T-helper 1 cell treated with Interleukin-12 subunit alpha and Interleukin-12 subunit beta and Interleukin-4 antibody, amounts not matched to agents 30 μg/mL and 1 μg/mL, for 36 hours (primary cell): Measurements from ENCODE around the gene ALDH3B2.

Experiments
- H3K27ac Mint-ChIP-seq: one replicate; pipeline ENCODE4 v1.8.0; 2021; ENCODE audit warnings: mild to moderate bottlenecking, mixed read lengths
- H3K27me3 Mint-ChIP-seq: one replicate; pipeline ENCODE4 v1.8.0; 2021; ENCODE audit warnings: low read depth, mixed read lengths
- H3K36me3 Mint-ChIP-seq: one replicate; pipeline ENCODE4 v1.8.0; 2021; ENCODE audit warnings: low read depth, mixed read lengths
- H3K4me1 Mint-ChIP-seq: one replicate; pipeline ENCODE4 v1.8.0; 2021; ENCODE audit warnings: low read depth, mixed read lengths
- H3K4me3 Mint-ChIP-seq: one replicate; pipeline ENCODE4 v1.8.0; 2021; ENCODE audit warnings: mild to moderate bottlenecking, moderate library complexity, mixed read lengths
- H3K9me3 Mint-ChIP-seq: one replicate; pipeline ENCODE4 v1.8.0; 2021; ENCODE audit warnings: mixed read lengths

ALDH3B2 gene

GRCh38 chr11:67613960-67614715 lies 60.3 kb downstream of the ALDH3B2 start:
- Mint-ChIP-seq H3K4me1 (peaks cover 26% of the 10 kb centered on the region), H3K9me3 (no peaks in the 10 kb centered on the region), H3K4me3 (peak overlapping the region; percentile 76), H3K36me3 (peaks cover 20% of the 10 kb centered on the region), H3K27me3 (peaks cover 16% of the 10 kb centered on the region), H3K27ac (peak overlapping the region; percentile 98)

- peaks cover 16% of the 10 kb centered on the region for H3K27me3 Mint-ChIP-seq
- H3K4me1 Mint-ChIP-seq = peaks cover 32% of the 10 kb centered on the region
- H3K36me3 Mint-ChIP-seq = peaks cover 26% of the 10 kb centered on the region
- peak overlapping the region; percentile 98 for H3K27ac Mint-ChIP-seq
- no peaks in the 10 kb centered on the region for H3K9me3 Mint-ChIP-seq
- peak overlapping the region; percentile 76 for H3K4me3 Mint-ChIP-seq
Measured at GRCh38 chr11:67613313-67613959, 61.0 kb downstream of the ALDH3B2 start.

- Mint-ChIP-seq H3K36me3 (peaks cover 28% of the 10 kb centered on the region), H3K4me3 (no peak overlapping the region), H3K27me3 (peaks cover 9% of the 10 kb centered on the region)
Measured at GRCh38 chr11:67612751-67613150, 61.7 kb downstream of the ALDH3B2 start.

More at GRCh38 chr11:67612751-67613150, 61.7 kb downstream of the ALDH3B2 start:
- H3K27ac Mint-ChIP-seq = peak overlapping the region; percentile 98
- peaks cover 31% of the 10 kb centered on the region for H3K4me1 Mint-ChIP-seq
- no peaks in the 10 kb centered on the region for H3K9me3 Mint-ChIP-seq
